Measurements from ENCODE around the gene BCL2L1.

GRCh38 chr20:31673943-31674463 lies 48.7 kb downstream of the BCL2L1 start:
- no peak for TF ChIP-seq POLR2AphosphoS5 (IDR thresholded peaks at IDR 0.05; ENCODE audit: low read depth, low read length)
- no peak for TF ChIP-seq POLR2A (IDR thresholded peaks at IDR 0.05; ENCODE audit: low read depth, low read length)
- no peak for TF ChIP-seq TAF1 (IDR thresholded peaks at IDR 0.05; ENCODE audit: borderline replicate concordance, low read depth, low read length)

Measured in GM12892 (cell line).